ENCODE measurements around the gene CPZ.

The CPZ gene

DNA sequence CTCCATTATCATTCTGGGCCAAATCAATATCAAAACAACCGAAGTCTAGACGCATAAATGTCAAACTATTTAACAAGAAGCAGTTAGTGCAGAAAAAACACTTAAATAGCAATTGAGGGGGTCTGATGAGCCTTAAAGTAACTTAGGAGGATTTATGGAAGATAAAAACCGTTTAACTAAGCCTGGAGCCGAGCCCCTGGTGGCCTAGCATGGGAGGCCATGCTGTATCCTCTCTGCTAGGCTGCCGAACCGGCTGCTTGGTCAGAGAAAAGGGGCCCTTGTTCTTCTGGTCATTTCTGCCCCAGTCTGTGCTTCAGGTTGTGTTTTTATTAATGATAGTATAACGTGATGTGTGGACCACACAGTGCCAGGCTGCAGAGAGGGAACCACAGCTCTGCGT lies 72.4 kb downstream of the CPZ start:
- no peak overlapping the region for H3K4me3 ChIP-seq (ENCODE audit: low read depth, low read length, poor library complexity, severe bottlenecking)
- H3K4me1 ChIP-seq (ENCODE audit: insufficient read depth, low read length, severe bottlenecking): no peaks in the 10 kb centered on the region
- no peaks in the 10 kb centered on the region for H3F3A ChIP-seq (ENCODE audit: insufficient read depth, low read length)
- H4K20me1 ChIP-seq (ENCODE audit: insufficient read depth, low read length): no peaks in the 10 kb centered on the region
- no peak overlapping the region for H2AFZ ChIP-seq (ENCODE audit: low read length)
- H3K27ac ChIP-seq (ENCODE audit: low read depth, low read length, poor library complexity, severe bottlenecking): no peak overlapping the region
- H3K9me3 ChIP-seq (ENCODE audit: low read length): no peaks in the 10 kb centered on the region
- no peak for TF ChIP-seq EZH2 (IDR thresholded peaks at IDR 0.05; ENCODE audit: borderline replicate concordance, low read length)
- TF ChIP-seq, protein P1, sequence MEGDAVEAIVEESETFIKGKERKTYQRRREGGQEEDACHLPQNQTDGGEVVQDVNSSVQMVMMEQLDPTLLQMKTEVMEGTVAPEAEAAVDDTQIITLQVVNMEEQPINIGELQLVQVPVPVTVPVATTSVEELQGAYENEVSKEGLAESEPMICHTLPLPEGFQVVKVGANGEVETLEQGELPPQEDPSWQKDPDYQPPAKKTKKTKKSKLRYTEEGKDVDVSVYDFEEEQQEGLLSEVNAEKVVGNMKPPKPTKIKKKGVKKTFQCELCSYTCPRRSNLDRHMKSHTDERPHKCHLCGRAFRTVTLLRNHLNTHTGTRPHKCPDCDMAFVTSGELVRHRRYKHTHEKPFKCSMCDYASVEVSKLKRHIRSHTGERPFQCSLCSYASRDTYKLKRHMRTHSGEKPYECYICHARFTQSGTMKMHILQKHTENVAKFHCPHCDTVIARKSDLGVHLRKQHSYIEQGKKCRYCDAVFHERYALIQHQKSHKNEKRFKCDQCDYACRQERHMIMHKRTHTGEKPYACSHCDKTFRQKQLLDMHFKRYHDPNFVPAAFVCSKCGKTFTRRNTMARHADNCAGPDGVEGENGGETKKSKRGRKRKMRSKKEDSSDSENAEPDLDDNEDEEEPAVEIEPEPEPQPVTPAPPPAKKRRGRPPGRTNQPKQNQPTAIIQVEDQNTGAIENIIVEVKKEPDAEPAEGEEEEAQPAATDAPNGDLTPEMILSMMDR (IDR thresholded peaks at IDR 0.05; ENCODE audit: low read length): no peak
- no peak overlapping the region for H3K9ac ChIP-seq (ENCODE audit: low read length)
- H3K27me3 ChIP-seq (ENCODE audit: insufficient read depth, low read length): no peaks in the 10 kb centered on the region
- H3K4me2 ChIP-seq (ENCODE audit: low read length): no peak overlapping the region
- H3K79me2 ChIP-seq (ENCODE audit: insufficient read depth, low read length): no peaks in the 10 kb centered on the region
- H3K9me2 ChIP-seq (ENCODE audit: low read depth, low read length): no peaks in the 10 kb centered on the region
- no peaks in the 10 kb centered on the region for H3K36me3 ChIP-seq (ENCODE audit: insufficient read depth, low read length)

DNA sequence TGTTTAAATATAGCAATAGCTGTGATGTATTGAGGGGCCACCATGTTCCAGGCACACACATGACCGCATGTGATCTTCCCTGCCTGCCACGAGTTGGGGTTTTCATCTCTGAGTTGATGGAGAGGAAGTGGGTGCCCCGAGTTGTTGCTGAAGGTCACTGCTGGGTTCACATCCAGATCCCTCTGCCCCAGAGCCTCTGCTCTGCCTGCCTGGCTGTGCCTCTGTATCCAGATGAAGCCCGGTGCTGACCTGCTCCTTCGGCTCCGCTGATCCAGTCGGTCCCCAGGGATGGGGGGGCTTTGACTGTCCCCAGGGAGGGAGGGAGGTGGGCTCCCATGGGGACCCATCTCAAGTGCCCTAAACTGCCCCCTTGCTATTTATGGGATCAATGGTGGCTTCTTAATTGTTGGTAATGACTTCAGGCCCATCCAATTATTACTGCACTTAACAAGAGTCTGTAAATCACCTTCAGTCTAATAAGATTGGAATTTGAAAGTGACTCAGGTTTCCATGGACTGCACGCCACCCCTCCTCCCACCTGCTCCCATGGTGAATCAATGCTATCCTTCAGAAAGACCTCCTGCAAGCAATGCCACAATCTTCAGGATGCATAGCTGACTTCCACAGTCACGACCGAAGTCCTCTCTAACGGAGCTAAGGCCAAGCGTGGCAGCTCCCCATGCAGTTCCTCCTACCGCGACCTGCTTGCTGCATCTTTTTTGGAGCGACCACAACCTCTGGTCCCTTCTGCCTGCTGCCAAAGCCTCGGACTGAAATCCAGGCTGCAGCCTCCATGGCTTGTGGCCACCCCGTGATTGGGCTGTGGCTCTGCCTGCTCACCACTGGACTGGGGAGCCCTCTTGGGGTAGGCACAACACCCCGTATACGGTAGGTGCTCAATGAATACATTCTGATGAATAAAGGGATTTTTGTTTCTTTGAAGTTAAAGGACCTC lies 73.1 kb downstream of the CPZ start:
- no peak for TF ChIP-seq EZH2 (IDR thresholded peaks at IDR 0.05; ENCODE audit: borderline replicate concordance, low read length)
- TF ChIP-seq, protein P1 (IDR thresholded peaks at IDR 0.05; ENCODE audit: low read length): no peak
- H2AFZ ChIP-seq (ENCODE audit: low read length): no peak overlapping the region
- no peaks in the 10 kb centered on the region for H3K4me1 ChIP-seq (ENCODE audit: insufficient read depth, low read length, severe bottlenecking)
- H3K27me3 ChIP-seq (ENCODE audit: insufficient read depth, low read length): no peaks in the 10 kb centered on the region
- H3K9me3 ChIP-seq (ENCODE audit: low read length): no peaks in the 10 kb centered on the region
- no peaks in the 10 kb centered on the region for H4K20me1 ChIP-seq (ENCODE audit: insufficient read depth, low read length)
- H3K9me2 ChIP-seq (ENCODE audit: low read depth, low read length): no peaks in the 10 kb centered on the region
- H3F3A ChIP-seq (ENCODE audit: insufficient read depth, low read length): no peaks in the 10 kb centered on the region
- no peaks in the 10 kb centered on the region for H3K79me2 ChIP-seq (ENCODE audit: insufficient read depth, low read length)
- H3K9ac ChIP-seq (ENCODE audit: low read length): no peak overlapping the region
- H3K4me3 ChIP-seq (ENCODE audit: low read depth, low read length, poor library complexity, severe bottlenecking): no peak overlapping the region
- H3K36me3 ChIP-seq (ENCODE audit: insufficient read depth, low read length): no peaks in the 10 kb centered on the region
- H3K27ac ChIP-seq (ENCODE audit: low read depth, low read length, poor library complexity, severe bottlenecking): no peak overlapping the region
- no peak overlapping the region for H3K4me2 ChIP-seq (ENCODE audit: low read length)

DNA sequence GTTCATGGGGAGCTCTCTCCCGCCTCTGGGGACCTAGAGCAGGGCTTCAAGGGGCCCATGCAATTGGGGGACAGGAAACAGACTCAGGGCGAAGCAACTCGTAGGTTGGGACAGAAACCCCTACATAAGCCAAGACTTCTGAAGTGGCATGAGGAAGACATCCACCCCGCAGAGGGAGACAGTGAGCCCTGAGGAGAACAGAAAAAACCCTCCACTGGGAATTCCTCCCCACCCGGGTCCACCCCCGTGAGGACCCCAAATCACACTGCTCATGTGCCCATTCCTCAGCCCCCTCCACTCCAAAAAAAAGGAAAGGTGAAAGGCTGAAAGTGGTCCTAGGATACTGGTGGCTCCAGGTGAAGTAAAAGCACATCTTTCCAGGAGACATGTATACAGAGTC lies 74.0 kb downstream of the CPZ start:
- H3K4me2 ChIP-seq (ENCODE audit: low read length): no peak overlapping the region
- H2AFZ ChIP-seq (ENCODE audit: low read length): no peak overlapping the region
- no peaks in the 10 kb centered on the region for H3K36me3 ChIP-seq (ENCODE audit: insufficient read depth, low read length)
- TF ChIP-seq, protein P1 (IDR thresholded peaks at IDR 0.05; ENCODE audit: low read length): no peak
- no peak for TF ChIP-seq EZH2 (IDR thresholded peaks at IDR 0.05; ENCODE audit: borderline replicate concordance, low read length)
- no peak overlapping the region for H3K27ac ChIP-seq (ENCODE audit: low read depth, low read length, poor library complexity, severe bottlenecking)
- no peak overlapping the region for H3K4me3 ChIP-seq (ENCODE audit: low read depth, low read length, poor library complexity, severe bottlenecking)
- H3K79me2 ChIP-seq (ENCODE audit: insufficient read depth, low read length): no peaks in the 10 kb centered on the region
- H3K27me3 ChIP-seq (ENCODE audit: insufficient read depth, low read length): no peaks in the 10 kb centered on the region
- no peaks in the 10 kb centered on the region for H3K4me1 ChIP-seq (ENCODE audit: insufficient read depth, low read length, severe bottlenecking)
- H3K9me2 ChIP-seq (ENCODE audit: low read depth, low read length): no peaks in the 10 kb centered on the region
- H3K9me3 ChIP-seq (ENCODE audit: low read length): no peaks in the 10 kb centered on the region
- no peaks in the 10 kb centered on the region for H4K20me1 ChIP-seq (ENCODE audit: insufficient read depth, low read length)
- no peaks in the 10 kb centered on the region for H3F3A ChIP-seq (ENCODE audit: insufficient read depth, low read length)
- no peak overlapping the region for H3K9ac ChIP-seq (ENCODE audit: low read length)

Measured in OCI-LY1 (cell line).